LHCN-M2 (cell line): ENCODE data around the gene TRHDE. TPM values are rescaled to one million over a fixed set of nuclear protein-coding genes. Genes with fewer than 3 reads are reported as not detected.

ENCODE experiments used
- DNase-seq: peaks from one replicate; pipeline ENCODE4 v3.0.0-alpha.2; 2012; ENCODE audit warnings: low read depth
- total RNA-seq: library from RNA; depleted of rRNA; stranded (reverse); fragments of >200 nt; gene quantifications from 2 replicates; pipeline ENCODE4 v1.2.3, GENCODE V29; 2014

The TRHDE gene
- total RNA-seq, 1 experiment from 2014 or later, result not detected

- DNase-seq, result no peak
These were observed 2.8 kb downstream of the TRHDE start for GRCh38 chr12:72274931-72275330.

DNA sequence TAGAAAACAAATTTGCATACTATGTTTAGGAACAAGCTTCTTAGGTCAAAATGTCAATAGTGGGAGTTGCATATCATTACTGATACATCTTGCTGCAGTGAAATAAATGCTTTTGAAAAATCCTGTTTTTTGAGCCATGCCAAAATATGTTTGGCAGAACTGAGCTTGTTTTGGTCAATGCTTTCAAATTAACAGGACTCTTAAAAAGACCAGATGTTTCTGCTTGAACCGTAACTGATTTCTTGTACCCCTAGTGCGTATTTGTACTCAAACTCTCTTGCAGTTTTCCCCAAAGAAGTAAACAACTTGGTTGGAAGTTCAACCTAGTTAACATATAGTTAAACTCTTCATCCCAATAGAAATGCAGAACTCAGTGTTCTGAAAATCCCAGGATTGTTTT lies 3.4 kb downstream of the TRHDE start:
- no peak for DNase-seq

DNA sequence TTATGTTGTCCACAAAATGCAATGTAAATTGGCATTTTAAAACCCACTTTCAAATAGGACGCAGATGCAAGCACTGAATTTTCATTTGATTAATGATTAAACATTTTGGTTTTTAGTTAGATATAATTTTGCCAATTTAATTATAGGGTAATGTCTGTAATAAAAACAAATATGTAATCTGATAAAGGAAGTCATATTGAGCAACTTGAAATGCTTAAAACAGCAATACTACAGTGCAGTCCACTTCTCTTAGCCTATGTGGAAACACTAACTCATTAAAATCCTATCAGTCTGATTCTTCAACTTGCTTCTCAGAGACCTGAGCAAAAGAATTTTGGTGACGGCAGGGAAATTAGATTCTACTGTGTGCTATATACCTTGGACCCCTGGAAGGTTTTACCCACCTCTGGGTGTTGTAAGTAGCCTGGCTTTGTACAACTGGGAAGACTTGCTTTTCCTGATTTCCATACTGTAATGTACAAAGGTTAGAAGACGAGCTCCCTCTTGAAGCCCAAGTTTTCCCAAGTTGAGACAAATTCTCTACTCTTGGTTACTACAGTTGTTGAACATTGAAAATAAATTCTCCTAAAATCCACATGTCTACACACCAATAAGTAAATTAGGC lies 4.1 kb downstream of the TRHDE start:
- DNase-seq, result no peak

DNA sequence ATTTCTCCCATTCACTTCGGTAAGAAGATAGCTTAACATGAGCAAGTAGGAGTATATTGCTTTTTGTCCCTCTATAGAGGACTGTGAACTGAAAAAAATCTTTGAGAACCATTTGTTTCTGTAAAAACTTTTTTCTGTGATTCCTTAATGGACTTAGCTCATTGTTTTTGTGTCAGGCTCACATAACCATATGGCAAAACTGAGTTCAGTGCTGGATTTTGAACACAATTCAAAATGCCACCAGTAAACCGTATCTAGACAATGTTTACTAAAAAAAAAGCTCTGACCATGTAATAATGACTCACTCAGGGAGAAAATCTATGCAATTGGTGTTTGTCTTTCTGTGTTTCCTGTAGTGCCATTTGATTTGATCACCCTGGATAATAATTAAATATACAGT lies 5.2 kb downstream of the TRHDE start:
- DNase-seq, result no peak

- DNase-seq, result no peak
These were observed 6.7 kb downstream of the TRHDE start for GRCh38 chr12:72278894-72279293.

DNA sequence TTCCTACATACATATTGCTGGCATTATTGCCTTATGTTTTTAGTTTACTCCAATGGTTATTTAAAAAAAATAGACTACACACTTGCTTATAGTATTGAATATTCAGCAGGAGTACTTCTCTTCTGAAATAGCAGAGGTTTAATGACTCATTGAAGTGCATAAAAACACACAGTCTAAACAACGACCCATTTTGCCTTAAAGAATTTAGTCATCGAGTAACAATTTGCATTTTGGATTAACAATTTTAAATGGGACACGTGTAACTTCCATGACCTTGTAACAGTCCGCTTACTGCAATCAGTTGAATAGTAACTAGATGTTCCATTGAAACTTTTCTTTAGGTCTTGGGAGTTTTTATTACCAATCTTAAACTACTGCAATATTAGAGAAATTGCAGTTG lies 9.0 kb downstream of the TRHDE start:
- no peak for DNase-seq

- DNase-seq, result no peak
These were observed 10.6 kb downstream of the TRHDE start for GRCh38 chr12:72282721-72283120.

DNA sequence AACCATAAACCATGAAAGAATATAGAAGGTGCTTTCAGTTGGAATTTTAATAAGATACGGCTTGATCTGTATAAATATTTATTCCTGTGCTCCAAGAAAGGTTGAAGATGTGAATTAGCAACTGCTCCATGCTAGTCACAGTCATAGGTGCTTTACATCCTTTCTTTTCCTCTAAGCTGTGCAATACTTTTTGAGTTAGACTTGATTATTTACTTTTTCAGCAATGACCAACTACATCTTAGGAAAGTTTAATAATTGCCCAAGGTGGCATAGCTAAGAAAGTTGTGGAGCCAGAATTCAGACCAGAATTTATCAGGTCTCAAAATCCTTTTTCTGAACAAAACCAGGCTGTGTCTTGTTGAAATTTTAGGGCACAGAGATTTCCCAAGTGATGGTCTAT lies 13.7 kb downstream of the TRHDE start:
- DNase-seq, result no peak

- no peak for DNase-seq
These were observed 14.4 kb downstream of the TRHDE start for GRCh38 chr12:72286526-72286925.

DNA sequence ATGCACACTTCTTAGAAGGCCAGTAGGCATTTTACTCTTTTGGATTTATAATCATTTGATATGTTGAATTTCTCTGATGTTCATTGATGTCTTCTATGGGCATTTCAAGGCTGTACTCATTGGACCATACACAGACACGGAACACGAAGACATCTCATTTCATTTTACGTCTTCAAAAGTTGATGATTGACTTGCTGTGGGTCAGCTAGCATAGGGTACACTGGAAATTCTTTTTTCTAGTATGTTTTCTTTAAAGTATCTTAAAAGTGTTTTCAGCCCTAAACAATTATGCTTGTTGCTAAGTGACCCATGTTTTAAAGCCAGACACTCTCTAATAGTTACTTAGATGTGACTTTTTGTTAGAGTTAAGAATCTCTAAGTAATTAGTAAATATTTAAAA lies 16.3 kb downstream of the TRHDE start:
- no peak for DNase-seq

- DNase-seq, result no peak
These were observed 16.7 kb downstream of the TRHDE start for GRCh38 chr12:72288911-72289310.

DNA sequence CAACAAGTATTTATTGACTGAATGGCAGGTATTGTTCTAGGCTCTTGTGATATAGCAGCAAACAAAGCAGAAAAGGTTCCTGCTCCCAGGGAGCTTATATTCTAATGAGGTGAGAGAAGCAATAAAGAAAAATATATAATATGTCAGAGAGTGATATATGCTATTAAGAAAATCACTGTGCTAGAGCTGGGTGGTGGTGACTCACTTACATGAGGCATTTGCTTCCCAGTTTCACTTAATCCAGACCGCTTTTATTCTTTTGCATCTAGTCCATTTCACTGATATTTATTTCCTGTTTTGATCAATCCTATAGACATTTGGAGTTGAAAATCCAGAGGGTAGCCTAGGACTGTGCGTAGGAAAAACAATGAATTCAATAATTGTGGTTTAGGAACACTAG lies 17.5 kb downstream of the TRHDE start:
- no peak for DNase-seq

DNA sequence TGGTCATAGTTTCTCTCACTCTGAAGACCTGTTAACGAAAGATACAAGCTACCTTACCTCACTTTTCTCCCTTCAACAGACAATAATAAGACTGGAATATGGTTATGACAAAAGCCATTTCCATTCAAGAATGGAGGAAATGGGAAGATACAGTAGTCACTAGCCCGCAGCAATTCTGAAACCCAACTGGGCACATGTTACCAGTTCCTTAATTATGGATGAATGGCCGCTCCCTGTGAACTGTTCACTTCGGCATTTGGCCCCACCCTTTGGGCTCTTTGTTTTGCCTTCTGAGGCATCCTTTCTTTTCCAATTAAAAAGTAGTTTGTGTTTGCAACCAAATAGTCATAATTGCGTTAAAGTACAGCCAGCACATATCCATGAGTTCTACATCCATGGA lies 19.0 kb downstream of the TRHDE start:
- DNase-seq, result no peak

- no peak for DNase-seq
These were observed 21.5 kb downstream of the TRHDE start for GRCh38 chr12:72293701-72294100.

- DNase-seq, result no peak
These were observed 22.9 kb downstream of the TRHDE start for GRCh38 chr12:72295101-72295500.

DNA sequence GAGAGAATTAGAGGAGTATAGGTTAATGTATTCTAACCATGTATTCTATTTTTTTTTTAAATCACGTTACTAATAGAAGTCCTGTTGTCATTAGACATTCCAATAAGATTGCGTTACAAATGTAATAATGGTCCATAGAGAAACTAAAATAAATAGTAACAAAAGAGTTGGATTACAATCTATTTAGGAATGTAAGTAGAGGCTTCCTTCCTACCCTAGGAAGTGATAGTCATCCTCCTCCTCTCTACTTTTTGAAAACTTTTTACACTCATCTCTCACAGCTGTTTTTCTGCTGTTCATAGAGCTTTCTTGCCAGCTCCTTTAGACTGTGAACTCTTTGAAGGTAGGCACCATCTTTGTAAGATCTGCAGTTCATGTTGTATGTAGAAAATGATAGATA lies 23.6 kb downstream of the TRHDE start:
- DNase-seq, result no peak

DNA sequence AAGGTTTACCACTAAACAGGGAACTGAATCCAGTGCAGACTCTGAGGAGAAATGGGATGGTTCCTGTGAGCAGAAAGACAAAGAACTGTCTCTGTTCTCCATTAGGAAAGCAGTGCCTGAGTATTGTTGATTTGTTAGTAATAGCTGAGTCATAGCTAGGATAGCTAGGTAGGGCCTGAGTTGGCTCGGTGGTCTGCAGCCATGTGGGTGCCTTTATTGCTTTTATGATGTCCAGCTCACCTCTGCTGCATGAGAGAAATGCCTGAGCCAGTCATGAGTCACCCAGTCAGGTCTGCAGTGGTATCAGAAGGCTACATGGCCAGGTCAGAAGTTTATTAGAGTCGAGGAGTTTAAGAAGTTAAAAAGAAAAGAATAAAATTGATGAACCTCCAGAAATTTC lies 24.2 kb downstream of the TRHDE start:
- no peak for DNase-seq

DNA sequence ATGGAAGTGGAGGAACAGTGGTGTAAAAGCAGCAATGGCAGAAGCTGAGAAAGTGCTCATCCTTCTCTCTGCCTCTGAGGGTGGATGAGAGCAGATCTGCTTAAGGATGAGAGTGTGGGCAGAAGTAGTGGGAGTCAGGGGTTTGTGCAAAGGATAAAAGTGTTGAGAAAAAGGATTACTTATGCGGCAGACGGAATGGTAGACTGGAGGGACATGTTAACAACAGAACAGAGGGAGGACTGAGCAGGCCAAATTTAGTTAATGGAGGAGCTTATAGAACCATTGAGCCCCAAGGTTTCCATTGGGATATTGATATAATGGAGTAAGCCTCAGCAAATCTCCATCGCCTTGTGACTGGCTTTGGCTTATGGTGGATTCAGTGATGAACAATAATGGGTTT lies 25.5 kb downstream of the TRHDE start:
- no peak for DNase-seq

DNA sequence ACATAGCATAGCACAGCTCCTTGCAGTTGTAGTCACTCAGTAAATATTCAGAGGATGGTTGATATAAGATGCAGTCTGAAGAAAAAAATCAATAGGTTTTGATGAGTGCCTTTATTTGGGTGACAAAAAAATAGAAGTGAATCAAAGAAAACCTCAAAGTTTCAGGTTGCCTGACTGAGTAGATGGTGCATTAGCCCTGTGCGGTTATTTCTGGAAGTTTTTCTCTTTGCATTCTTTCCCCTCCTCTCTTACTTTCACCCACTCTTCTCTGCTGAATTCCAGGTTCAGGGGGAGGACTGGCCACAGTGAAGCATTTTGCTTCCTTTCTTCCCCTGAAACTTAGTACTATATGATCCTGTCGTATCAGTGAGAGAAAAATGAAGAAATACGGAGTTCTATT lies 28.6 kb downstream of the TRHDE start:
- no peak for DNase-seq

DNA sequence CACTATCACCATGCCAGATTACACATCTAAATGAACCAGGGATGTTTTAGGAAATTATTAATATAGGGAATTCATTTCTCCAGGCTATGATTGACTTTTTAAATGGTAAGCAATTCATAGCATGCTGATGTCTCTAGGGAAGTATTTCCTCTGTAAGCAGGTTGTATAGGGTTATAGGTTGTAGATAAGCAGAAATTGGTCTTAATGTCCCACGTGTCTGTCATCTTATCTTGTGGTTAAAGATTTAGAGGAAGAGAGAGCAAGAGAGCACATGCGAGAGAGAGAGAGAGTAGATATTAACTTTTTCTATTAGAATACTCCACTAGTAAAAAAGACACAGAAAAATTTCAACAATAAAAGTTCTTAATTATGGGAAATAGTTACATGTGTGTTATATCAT lies 32.6 kb downstream of the TRHDE start:
- DNase-seq, result no peak

GRCh38 chr12:72307229-72307628 lies 35.1 kb downstream of the TRHDE start:
- no peak for DNase-seq

DNA sequence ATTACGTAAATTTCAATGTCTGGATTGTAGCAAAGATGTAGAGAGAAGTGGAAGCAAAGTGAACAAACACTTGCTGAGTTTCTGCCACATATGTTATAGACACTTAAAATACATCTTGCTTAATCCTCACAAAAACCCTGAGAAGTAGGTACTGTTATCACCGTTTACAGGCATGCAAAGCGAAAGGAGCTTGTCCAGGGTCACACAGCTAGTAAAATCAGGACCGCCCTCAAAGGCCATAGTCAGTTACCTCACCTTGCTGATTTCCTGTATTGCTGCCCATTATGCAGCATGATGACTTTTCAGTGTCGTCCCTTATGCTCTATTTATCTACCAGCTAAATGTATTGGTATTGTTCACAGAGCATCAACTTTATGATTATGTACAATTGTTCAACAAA lies 39.8 kb downstream of the TRHDE start:
- DNase-seq, result no peak

GRCh38 chr12:72313806-72314205 lies 41.6 kb downstream of the TRHDE start:
- DNase-seq, result no peak

DNA sequence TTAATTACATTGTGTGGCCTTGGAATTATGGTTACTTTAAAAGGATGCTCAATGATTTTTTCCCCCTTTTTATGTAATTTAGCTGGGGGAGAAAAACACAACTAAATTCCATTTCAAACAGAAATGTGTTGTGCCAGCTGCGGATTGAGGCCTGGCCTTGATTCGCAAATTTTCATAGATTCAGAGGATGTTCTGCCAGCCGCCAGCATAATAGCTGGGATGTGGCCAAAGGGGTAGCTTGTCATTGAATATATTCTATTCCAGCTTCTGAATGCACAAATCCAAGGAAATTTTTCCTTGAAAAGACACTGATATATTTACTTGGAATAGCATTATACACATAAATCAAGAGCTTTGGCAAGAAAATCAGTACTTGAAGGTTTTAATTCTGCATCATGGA lies 43.7 kb downstream of the TRHDE start:
- DNase-seq, result no peak
